ENCODE data around the gene CTDSPL.
A peak's percentile ranks its signal among the peaks of the same experiment; 100 is the strongest.

CTDSPL gene

DNA sequence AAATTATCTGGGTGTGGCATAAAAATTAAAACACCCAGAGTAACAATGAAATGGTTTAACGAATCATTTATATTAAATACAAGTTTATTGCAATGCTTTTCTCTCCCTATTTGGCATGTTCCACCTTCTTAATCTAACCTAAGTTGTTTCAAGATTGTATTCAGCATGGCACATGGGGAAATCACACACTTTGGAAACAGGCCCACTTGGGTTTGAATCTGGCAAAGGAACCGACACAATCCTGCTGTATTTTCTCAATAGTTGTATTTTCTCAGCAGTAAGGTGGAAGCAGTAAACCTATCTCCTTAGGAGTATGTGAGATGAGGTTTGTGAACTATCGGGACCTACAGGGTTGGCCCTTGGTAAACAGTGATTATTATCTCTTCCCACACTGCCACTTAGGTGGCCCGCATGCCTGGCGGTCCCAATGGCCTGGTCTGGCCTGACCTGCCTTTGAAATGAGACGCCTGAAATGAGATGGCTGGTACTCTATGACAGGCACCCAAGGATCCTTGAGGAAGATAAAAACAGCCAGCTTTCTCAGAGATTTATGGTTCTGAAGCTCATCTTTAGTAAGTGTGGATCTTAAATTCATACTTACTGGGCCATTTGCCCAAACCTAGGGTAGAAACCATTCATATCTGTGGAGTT is 83.6 kb downstream of the CTDSPL start:
- peak in 1 of 2 experiments; percentile 15 for DNase-seq

DNA sequence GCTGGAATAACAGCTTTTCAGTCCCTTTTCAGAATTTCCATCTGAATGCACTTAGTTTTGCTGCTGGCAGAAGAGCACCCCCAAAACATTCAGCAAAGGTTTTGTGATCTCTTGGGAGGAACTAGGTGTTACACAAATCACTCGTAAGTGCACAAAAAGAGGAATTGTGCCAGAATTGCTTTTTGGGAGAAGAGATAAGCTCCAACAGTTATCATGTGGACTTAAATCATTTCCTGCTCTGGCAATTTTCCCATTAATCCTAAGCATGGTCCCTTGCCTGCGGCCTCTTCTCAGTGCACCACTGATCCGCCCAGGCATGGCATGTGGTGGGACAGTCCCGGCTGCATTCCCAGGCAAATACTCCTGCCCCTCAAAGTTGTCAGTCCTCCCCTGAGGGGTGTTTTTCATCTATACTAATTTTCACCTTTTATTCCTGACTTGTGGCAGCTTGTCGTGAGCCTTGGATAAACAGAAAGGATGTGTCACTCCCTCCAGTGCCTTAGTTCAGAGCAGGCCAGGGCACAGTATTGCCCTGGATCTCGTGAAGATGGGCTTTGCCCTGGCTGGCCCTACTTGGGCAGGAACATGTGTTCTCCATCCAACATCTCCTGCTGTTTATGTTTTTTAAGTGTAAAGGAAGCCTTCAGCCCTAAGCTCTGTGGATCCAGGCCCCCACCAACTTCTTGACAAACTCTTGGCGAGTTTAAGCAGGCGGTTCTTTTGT is 84.3 kb downstream of the CTDSPL start:
- DNase-seq = peak in 1 of 2 experiments; percentile 62

DNA sequence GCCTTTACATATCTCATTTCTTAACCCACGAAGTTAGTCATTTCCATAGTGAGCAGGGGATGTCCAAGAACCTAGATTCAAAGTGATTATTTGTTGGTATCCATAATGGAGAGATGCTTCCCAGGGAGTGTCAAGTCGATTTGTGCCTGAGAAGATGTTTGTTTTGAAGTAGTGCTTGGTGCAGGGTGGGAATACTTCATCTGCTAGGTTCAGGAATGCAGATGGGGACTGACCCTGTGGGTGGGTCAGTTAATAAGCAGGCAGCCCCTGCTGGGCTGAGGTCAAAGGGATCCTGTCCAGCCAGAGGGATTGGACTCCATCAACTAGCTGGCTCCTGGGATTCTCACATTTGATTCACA is 84.8 kb downstream of the CTDSPL start:
- no peak for DNase-seq

DNA sequence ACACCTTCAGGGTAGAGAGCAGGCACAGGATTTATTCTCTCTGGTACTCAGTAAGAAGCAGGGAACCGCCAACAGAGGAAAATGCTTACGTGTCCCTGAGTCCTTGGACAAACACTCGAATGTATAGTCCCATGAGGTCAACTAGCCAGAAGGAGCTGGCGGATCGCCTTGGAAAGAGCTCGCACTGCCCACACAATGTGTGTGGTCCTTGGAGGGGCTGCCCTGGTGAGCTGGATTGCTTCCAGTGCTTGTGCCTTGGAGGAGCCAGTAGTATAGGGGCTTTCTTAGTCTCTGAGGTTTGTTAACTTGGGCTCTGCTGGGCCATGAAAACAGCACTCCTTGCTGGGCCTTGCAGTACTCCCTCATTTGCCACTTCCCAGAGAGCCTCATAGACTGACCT is 88.2 kb downstream of the CTDSPL start:
- DNase-seq = peak in 1 of 2 experiments; percentile 17

DNA sequence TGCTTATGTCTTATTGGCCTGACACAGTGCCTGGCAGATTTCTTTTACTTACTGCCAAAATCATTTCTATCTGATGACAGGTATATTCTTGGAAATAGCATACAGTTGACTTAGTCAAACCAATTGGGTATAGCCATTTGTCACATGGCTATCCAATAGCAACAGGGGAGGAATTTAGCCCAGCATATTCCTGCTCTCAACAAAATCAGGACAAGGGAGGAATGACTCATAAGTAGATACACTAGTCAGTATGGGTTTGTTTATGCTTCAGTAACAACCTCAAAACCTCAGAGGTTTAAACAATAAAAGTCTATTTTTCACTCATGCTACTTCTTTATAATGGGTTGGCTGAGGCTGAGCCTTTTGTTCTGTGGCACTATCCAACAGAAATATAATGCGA is 90.9 kb downstream of the CTDSPL start:
- DNase-seq = no peak

DNA sequence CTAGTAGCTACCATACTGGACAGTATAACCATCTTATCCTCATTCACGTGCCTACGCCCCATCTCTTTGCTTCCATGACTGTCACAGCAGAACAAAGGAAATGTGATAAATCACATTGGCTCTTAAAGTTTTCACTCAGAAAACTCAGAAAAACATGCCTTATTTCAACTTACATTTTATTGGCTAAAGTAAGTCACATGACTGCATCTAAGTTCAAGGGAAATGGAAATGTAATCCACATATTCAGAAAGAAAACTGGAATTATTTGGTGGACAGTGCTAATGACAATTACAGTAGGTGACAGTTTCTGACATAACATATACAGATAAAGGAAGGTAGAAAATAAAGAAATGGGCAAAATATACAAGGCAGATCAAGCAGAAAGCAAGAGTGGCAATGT is 91.5 kb downstream of the CTDSPL start:
- no peak for DNase-seq

DNA sequence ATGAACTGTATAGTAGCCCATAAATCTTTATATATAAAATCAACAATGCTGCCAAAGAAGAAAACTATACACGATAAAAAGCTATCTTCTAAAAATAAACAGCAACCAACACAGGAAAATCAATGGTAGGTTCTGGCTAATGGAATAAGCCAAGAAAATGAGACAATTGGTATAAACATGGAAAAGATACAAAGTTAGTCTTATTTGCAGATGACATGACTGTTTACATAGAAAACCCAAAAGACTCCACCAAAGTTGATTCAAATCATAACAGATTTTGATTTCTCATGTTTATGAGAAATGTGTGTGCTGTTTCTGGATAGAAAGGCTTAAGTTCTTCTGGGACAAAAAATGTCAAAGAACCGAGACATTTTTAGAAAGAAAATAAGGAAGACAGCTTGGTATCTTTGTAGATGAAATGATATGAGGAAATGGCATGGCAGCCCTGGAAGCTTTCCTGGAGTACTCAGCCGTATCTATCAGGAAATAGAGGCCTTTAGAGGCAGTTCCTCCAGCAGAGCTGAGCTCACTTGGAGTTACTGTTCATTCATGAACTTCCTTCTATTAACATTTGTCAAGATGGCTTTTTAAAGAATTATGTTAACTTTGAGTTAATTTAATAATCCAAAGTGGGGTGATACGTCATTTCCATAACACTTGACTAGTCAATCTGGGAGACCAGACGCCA is 92.2 kb downstream of the CTDSPL start:
- DNase-seq = no peak

DNA sequence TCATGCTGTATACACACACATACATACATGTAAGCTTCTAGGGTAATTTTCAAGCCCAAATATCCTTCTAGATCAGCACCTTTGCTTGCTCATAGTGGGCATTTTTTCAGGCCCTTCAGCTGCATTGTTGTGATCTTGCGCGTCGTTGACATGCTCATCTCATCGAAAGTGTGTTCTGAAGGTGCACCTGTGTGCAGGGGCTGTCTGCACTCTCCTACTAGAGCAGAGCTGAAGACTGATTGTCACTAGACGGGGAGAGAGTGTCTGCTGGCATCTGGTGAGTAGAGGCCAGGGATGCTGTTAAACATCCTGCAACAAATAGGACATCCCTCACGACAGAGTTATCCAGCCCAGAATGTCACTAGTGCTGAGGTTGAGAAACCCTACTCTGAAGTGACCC is 93.2 kb downstream of the CTDSPL start:
- no peak for DNase-seq

DNA sequence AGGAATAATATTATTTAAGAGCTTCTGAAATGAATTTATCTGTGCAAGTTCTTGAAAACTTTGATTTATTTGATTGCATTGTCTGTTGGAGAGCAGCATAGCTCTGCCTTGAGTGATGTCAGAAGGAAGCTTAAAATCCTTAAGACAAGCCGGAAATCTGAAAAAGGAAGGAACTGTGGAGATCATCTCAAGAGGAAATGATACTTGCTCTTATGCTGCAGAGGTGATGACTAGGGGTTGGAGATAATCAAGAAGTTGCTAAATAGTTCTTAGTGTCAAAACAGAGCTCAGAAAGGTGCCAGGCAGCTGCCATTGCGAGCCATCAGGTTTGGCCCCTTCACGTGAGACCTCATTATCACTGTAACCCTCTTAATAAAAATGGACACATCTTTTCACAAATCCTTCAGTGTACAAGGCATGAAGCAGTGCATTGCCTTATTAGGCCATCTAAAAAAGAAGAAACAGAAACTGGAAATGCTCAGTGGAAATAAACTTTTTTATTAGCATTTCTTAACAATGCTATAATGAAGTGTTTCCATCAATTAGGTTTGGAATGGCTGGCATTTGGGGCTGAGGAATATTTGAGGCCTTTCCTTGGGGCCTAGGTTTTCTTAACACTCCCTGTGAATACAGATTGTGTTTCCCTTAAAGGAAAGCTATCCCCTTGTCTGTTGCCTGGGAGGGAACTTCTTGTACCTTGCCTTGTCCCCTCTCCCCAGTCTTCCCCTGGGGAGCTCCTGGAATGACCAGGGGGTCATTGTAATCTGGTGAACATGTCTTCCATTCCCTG is 94.4 kb downstream of the CTDSPL start:
- no peak for DNase-seq

DNA sequence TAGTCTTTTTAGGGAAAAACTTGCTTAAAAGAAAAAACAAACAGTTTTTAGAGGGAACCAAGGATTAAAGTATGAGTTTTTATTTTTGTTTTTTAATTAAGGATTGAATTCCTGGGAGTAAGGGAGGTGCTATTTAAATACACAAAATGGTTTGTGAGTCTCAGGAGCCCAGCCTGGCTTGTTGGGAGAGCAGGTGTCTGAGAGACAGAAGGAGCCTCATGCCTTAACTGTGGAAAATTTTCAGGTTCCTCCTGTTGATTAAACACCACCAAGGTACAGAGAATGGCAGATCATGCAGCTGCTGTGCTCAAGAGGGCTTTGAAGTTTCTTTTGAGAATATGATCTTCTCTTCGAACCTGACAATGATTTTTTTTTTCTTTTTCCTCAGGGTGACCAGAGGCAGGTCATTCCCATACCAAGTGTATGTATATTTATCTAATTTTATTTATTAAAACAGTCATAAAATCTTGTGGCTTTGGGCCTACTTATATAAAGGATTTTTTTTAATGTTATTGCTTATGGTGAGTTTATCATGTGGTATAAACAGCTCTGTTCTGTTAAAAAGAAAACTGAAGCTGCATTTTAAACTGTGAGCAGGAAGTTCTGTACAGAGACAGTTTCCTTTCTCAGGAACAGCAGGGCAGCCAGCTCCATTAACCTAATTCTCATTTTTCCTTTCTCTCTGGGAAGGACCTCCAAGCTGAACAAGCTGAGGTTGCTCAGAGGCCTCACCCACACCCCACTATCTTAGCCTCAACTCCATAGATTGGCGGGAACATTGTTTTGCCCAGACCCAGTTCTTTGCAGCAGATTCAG is 95.3 kb downstream of the CTDSPL start:
- no peak for DNase-seq

GRCh38 chr3:37957539-37957936 is 95.9 kb downstream of the CTDSPL start:
- no peak for DNase-seq

- no peak for DNase-seq
Measured at GRCh38 chr3:37961622-37962431, 100.1 kb downstream of the CTDSPL start.

GRCh38 chr3:37963016-37963415 is 101.3 kb downstream of the CTDSPL start:
- no peak for DNase-seq

DNA sequence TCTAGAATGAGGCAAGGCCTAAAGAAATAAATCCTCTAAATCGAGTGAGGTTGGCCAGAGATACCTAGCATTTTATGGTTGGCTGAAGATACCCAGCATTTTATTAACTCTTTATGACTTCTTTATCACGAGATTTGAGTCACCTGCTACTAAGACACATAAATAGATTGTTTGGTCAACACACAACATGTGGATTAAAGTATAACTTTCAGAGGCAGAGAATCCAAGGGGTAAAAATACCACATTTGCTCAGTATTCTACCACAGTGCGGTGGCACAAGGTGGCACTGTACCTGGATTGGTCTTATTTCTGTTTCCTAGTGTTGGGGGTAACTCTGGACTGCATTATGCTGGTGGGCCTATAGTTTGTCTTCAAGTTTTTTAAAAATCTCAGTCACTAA is 102.0 kb downstream of the CTDSPL start:
- DNase-seq = no peak

- no peak for DNase-seq
Measured at GRCh38 chr3:37964146-37964545, 102.5 kb downstream of the CTDSPL start.

GRCh38 chr3:37964716-37965115 is 103.0 kb downstream of the CTDSPL start:
- DNase-seq = no peak

GRCh38 chr3:37967260-37967881 is 105.7 kb downstream of the CTDSPL start:
- DNase-seq = peak in 1 of 2 experiments; percentile 42

- DNase-seq = no peak
Measured at GRCh38 chr3:37968199-37968598, 106.5 kb downstream of the CTDSPL start.

GRCh38 chr3:37968813-37969595 is 107.3 kb downstream of the CTDSPL start:
- DNase-seq = no peak

GRCh38 chr3:37969596-37970100 is 108.0 kb downstream of the CTDSPL start:
- DNase-seq = no peak

Data from NCI-H446 (cell line).